ENCODE data around the gene FTH1. TPM values are rescaled to one million over a fixed set of nuclear protein-coding genes. Genes with fewer than 3 reads are reported as not detected.
A peak's percentile ranks its signal among the peaks of the same experiment; 100 is the strongest.

FTH1 gene
- total and polyA plus RNA-seq, 2 of the 13 experiments (the other 11 are each of a cell fraction or from before 2014, with no cell fraction given), result 607 to 760 TPM

- TF ChIP-seq ZNF639 (CRISPR knock-in tag; conservative IDR thresholded peaks at IDR 0.05), result no peak
- TF ChIP-seq CSRNP1 (CRISPR knock-in tag; IDR thresholded peaks at IDR 0.05), result 0 out of 2 replicates have a peak, but pooled peaks have one; percentile 27
- TF ChIP-seq ZNF878 (CRISPR knock-in tag; IDR thresholded peaks at IDR 0.05), result no peak
- no peak for TF ChIP-seq ZNF569 (CRISPR knock-in tag; IDR thresholded peaks at IDR 0.05; ENCODE audit: borderline replicate concordance)
- 0 out of 2 replicates have a peak, but pooled peaks have one; percentile 19 for TF ChIP-seq HDAC1 (CRISPR knock-in tag; IDR thresholded peaks at IDR 0.05)
- TF ChIP-seq ZNF609 (CRISPR knock-in tag; IDR thresholded peaks at IDR 0.05; ENCODE audit: borderline replicate concordance), result no peak
- no peak for TF ChIP-seq SMARCC2 (IDR thresholded peaks at IDR 0.05)
- TF ChIP-seq CBFB (CRISPR knock-in tag; IDR thresholded peaks at IDR 0.05), result no peak
Measured at GRCh38 chr11:61961570-61962212, 5.7 kb downstream of the FTH1 start (continued).

Data from HepG2 (cell line).